ENCODE data around the gene RYR3. TPM values are rescaled to one million over a fixed set of nuclear protein-coding genes. Genes with fewer than 3 reads are reported as not detected.
A peak's percentile ranks its signal among the peaks of the same experiment; 100 is the strongest.

RYR3 gene
- total and polyA plus RNA-seq, 10 of the 15 experiments (the other 5 are each of a cell fraction or from before 2014, with no cell fraction given) = under 0.01 to 0.44 (median 0.16) TPM; not detected in 5

DNA sequence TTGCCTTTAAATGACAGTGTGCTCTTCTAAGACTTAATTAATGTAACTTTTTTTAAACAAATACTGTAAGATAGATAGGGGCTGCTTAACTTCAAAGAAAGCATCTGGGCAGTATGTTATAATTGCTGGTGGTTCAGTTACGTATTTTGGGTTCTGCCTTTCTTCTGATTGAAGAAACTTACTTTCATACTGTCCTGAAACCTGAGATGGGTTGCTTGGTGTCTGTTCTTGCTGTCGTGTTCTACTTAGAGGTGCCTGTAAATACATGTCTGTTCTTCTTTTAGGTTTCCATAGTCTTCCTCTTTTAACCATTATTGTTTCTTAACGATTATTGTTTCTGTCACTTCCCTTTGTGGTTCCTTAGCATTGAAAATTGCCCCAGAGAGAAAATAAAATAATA is 359.8 kb downstream of the RYR3 start (continued):
- TF ChIP-seq, protein P1, sequence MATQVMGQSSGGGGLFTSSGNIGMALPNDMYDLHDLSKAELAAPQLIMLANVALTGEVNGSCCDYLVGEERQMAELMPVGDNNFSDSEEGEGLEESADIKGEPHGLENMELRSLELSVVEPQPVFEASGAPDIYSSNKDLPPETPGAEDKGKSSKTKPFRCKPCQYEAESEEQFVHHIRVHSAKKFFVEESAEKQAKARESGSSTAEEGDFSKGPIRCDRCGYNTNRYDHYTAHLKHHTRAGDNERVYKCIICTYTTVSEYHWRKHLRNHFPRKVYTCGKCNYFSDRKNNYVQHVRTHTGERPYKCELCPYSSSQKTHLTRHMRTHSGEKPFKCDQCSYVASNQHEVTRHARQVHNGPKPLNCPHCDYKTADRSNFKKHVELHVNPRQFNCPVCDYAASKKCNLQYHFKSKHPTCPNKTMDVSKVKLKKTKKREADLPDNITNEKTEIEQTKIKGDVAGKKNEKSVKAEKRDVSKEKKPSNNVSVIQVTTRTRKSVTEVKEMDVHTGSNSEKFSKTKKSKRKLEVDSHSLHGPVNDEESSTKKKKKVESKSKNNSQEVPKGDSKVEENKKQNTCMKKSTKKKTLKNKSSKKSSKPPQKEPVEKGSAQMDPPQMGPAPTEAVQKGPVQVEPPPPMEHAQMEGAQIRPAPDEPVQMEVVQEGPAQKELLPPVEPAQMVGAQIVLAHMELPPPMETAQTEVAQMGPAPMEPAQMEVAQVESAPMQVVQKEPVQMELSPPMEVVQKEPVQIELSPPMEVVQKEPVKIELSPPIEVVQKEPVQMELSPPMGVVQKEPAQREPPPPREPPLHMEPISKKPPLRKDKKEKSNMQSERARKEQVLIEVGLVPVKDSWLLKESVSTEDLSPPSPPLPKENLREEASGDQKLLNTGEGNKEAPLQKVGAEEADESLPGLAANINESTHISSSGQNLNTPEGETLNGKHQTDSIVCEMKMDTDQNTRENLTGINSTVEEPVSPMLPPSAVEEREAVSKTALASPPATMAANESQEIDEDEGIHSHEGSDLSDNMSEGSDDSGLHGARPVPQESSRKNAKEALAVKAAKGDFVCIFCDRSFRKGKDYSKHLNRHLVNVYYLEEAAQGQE (IDR thresholded peaks at IDR 0.05; ENCODE audit: low read depth, low read length) = no peak
- no peak for TF ChIP-seq RBBP5 (conservative IDR thresholded peaks at IDR 0.05)

DNA sequence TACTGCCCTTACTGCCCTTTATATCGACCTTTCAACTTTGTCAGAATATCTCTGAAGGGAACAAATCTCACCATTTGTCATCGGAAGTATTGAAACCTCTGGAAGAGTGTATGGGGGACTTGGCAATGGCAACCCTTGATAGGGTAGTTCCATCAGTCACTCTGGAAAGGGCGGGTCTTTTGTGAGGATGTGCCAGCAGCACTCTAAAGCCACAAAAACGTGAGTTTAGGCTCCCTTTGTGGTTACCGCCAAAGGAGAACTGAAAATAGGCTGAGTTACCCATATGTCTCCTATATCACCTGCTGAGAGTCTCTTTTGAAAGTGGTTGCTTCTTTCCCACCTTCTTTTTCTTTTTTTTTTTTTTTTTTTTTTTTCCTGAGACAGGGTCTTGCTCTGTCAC is 360.7 kb downstream of the RYR3 start:
- Histone ChIP-seq H3K9me3 (replicated peaks; ENCODE audit: control insufficient read depth, insufficient read depth, low read length) (no peaks in the 10 kb centered on the region), H3K27ac (ENCODE audit: control insufficient read depth, insufficient read depth) (no peak overlapping the region), H3K36me3 (ENCODE audit: control insufficient read depth in 2 of 2, insufficient read depth in 2 of 2, low read length in 1 of 2) (no peaks in the 10 kb centered on the region), H2AFZ (ENCODE audit: control insufficient read depth, low read depth, low read length) (no peak overlapping the region), H3K4me3 (no peak overlapping the region), H3K4me1 (ENCODE audit: control insufficient read depth, insufficient read depth, low read length) (peaks cover 18% of the 10 kb centered on the region; the same call in 1 of the 2 replicates), H3K4me2 (ENCODE audit: control insufficient read depth, insufficient read depth) (no peak overlapping the region), H4K20me1 (ENCODE audit: control insufficient read depth, insufficient read depth) (no peaks in the 10 kb centered on the region), H3K27me3 (replicated peaks in 1 of 2; ENCODE audit: control insufficient read depth in 2 of 2, insufficient read depth in 2 of 2, low read length in 1 of 2) (no peaks in the 10 kb centered on the region; a peak in 2 of 4 replicates), H3K9ac (ENCODE audit: control insufficient read depth, insufficient read depth, low read length) (no peak overlapping the region), H3K79me2 (ENCODE audit: control insufficient read depth, insufficient read depth, low read length) (no peaks in the 10 kb centered on the region)
- DNase-seq (ENCODE audit: low read depth, low spot score) = peak; percentile 67
- intact Hi-C loops (cut with micrococcal nuclease; ENCODE audit: unreplicated experiment) = no loop called here
- ChIA-PET RAD21 (ENCODE audit: unreplicated experiment) (no interaction called here), SMC1A (ENCODE audit: uncharacterized antibody, unreplicated experiment) (no interaction called here), CTCF (no interaction called here), POLR2A (no interaction called here)
- FAIRE-seq = no peak
- WGBS (ENCODE audit: insufficient coverage, insufficient replicate concordance, low lambda C conversion rate, missing lambda C conversion rate) = 8% methylated on average over 5 of the region's 5 CpGs
- ATAC-seq = peak; percentile 93
- in situ Hi-C loops (cut with MboI) = no loop called here
- no TSS peak for BruUV-seq (replicated peaks)
- TF ChIP-seq FOXM1 (IDR thresholded peaks at IDR 0.05; ENCODE audit: low read depth, low read length) (no peak), RELA (IDR thresholded peaks at IDR 0.05; ENCODE audit: borderline replicate concordance, partially characterized antibody) (no peak), CREM (IDR thresholded peaks at IDR 0.05; ENCODE audit: low read depth) (no peak), POLR2AphosphoS5 (IDR thresholded peaks at IDR 0.05; ENCODE audit: low read length) (no peak), IKZF1 (conservative IDR thresholded peaks at IDR 0.05) (no peak; the same call in 1 of the 2 replicates), NBN (IDR thresholded peaks at IDR 0.05) (no peak), ZNF24 (IDR thresholded peaks at IDR 0.05) (no peak), CBX3 (IDR thresholded peaks at IDR 0.05; ENCODE audit: borderline replicate concordance, low read depth) (no peak), SUZ12 (IDR thresholded peaks at IDR 0.05; ENCODE audit: unreplicated experiment) (no peak)
- TF ChIP-seq, protein P2, sequence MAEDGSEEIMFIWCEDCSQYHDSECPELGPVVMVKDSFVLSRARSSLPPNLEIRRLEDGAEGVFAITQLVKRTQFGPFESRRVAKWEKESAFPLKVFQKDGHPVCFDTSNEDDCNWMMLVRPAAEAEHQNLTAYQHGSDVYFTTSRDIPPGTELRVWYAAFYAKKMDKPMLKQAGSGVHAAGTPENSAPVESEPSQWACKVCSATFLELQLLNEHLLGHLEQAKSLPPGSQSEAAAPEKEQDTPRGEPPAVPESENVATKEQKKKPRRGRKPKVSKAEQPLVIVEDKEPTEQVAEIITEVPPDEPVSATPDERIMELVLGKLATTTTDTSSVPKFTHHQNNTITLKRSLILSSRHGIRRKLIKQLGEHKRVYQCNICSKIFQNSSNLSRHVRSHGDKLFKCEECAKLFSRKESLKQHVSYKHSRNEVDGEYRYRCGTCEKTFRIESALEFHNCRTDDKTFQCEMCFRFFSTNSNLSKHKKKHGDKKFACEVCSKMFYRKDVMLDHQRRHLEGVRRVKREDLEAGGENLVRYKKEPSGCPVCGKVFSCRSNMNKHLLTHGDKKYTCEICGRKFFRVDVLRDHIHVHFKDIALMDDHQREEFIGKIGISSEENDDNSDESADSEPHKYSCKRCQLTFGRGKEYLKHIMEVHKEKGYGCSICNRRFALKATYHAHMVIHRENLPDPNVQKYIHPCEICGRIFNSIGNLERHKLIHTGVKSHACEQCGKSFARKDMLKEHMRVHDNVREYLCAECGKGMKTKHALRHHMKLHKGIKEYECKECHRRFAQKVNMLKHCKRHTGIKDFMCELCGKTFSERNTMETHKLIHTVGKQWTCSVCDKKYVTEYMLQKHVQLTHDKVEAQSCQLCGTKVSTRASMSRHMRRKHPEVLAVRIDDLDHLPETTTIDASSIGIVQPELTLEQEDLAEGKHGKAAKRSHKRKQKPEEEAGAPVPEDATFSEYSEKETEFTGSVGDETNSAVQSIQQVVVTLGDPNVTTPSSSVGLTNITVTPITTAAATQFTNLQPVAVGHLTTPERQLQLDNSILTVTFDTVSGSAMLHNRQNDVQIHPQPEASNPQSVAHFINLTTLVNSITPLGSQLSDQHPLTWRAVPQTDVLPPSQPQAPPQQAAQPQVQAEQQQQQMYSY (CRISPR knock-in tag; IDR thresholded peaks at IDR 0.05) = no peak
- TF ChIP-seq, protein P3, sequence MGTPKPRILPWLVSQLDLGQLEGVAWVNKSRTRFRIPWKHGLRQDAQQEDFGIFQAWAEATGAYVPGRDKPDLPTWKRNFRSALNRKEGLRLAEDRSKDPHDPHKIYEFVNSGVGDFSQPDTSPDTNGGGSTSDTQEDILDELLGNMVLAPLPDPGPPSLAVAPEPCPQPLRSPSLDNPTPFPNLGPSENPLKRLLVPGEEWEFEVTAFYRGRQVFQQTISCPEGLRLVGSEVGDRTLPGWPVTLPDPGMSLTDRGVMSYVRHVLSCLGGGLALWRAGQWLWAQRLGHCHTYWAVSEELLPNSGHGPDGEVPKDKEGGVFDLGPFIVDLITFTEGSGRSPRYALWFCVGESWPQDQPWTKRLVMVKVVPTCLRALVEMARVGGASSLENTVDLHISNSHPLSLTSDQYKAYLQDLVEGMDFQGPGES (IDR thresholded peaks at IDR 0.05) = no peak
- TF ChIP-seq, protein P4, sequence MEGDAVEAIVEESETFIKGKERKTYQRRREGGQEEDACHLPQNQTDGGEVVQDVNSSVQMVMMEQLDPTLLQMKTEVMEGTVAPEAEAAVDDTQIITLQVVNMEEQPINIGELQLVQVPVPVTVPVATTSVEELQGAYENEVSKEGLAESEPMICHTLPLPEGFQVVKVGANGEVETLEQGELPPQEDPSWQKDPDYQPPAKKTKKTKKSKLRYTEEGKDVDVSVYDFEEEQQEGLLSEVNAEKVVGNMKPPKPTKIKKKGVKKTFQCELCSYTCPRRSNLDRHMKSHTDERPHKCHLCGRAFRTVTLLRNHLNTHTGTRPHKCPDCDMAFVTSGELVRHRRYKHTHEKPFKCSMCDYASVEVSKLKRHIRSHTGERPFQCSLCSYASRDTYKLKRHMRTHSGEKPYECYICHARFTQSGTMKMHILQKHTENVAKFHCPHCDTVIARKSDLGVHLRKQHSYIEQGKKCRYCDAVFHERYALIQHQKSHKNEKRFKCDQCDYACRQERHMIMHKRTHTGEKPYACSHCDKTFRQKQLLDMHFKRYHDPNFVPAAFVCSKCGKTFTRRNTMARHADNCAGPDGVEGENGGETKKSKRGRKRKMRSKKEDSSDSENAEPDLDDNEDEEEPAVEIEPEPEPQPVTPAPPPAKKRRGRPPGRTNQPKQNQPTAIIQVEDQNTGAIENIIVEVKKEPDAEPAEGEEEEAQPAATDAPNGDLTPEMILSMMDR (IDR thresholded peaks at IDR 0.05 in 2 of 3, conservative IDR thresholded peaks at IDR 0.05 in 1 of 3; ENCODE audit: control insufficient read depth in 2 of 3, extremely low read depth in 1 of 3, insufficient read depth in 1 of 3, low read depth in 3 of 3, low read length in 3 of 3) = no peak
